GM15510 (cell line): Measurements from ENCODE around the gene PDZD4.

Experiments used
- POLR2A ChIP-seq: IDR thresholded peaks from 3 replicates; pipeline ENCODE4 v1.6.1; 2011; ENCODE audit warnings: borderline replicate concordance; ENCODE audit not compliant: insufficient read length; ENCODE audit errors: extremely low read depth

The PDZD4 gene

DNA sequence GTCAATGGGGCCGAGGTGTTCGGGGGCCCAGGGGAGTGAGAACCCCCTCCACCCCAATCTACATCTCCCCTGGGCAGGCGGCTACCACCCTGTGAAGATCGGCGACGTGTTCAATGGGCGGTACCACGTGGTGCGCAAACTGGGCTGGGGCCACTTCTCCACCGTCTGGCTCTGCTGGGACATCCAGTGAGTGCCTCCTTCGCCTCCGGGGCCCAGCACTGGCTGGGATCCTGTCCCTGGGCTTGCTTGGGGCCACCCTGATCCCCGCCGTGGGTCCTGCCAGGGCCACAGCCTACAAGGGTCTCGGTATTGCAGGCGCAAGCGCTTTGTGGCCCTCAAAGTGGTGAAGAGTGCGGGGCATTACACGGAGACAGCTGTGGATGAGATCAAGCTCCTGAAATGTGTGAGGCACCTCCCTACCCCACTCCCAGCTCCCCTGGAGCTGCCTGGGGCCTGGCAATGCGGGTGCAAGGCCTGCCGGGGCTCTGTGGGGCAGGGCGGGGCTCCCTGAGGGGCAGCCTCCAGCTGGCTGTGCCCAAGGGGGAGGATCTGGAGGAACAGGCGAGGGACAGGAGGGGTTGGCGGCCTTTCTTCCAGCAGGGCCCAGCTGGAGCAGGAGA, 48.8 kb downstream of the PDZD4 start:
- no peak for TF ChIP-seq POLR2A

DNA sequence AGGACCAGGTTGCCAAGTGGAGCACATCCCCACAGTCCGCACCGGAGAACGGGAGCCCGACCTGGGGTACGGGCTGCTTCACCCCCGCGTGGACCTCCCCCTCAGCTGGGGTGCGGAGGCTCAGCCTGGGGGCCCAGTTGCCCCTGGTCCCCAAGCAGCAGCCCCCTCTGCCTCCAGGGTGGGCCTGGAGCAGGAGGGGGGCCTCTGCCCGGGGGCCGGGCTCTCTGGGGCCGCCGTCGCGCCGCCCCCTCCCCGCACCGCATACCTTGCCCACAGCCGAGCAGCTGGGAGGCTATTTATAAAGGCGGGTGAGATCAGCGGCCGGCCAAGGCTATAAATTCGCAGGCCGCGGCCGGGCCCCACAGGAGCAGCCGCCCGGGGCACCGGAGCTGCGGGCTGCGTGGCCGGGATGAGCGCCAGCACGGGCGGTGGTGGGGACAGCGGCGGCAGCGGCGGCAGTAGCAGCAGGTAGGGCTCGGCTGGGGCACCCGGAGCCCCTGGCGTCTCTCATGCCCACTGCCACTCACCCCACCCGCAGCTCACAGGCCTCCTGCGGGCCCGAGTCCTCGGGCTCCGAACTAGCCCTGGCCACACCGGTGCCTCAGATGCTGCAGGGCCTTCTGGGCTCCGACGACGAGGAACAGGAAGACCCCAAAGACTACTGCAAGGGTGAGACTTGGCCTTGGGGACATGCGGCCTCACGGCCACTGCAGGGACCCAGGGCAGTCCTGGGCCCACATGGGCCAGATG, 49.5 kb downstream of the PDZD4 start, which contains the start of gene SRPK3:
Gene SRPK3 (plus strand): TSS at position 364 of the 750 bp plus-strand sequence. CDS start 46 bp downstream, at position 410.
- no peak for TF ChIP-seq POLR2A

DNA sequence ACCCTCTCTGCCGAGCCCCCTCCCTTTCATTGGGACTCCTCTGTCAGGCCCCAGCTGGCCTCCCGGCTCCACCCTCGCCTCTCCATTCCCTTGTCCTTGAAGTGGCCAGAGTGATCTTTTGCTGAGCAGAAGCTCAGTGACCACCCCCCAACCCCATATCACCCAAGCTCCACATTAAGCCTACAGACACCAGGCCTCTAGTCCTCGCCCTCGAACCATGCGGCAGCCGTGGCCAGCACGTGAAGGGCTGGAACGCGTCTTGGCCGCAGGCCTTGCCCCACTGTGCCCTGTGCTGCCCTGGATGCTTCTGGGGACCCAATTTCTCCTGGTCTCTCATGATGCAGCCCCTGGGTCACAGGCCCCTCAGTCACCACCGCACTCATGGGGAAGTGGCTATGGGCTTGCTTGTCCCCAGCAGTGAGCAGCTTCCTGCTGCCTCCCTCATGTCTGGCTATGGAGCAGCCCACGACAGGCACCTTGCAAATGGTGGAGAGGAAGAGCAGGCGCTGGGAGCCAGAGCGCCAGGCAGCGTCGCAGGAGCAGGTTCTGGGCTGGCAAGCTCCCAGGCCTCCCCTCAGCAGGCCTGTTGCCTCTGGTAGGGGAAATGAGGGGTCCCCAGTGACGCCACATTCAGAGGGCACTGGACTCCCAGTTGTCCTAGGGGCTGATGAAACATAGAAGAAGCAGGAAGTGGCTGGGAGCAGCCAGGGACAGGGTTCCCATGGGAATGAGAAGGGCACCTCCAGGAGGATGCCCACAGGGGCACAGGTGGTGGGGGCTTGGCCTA, 50.3 kb downstream of the PDZD4 start:
- no peak for TF ChIP-seq POLR2A

DNA sequence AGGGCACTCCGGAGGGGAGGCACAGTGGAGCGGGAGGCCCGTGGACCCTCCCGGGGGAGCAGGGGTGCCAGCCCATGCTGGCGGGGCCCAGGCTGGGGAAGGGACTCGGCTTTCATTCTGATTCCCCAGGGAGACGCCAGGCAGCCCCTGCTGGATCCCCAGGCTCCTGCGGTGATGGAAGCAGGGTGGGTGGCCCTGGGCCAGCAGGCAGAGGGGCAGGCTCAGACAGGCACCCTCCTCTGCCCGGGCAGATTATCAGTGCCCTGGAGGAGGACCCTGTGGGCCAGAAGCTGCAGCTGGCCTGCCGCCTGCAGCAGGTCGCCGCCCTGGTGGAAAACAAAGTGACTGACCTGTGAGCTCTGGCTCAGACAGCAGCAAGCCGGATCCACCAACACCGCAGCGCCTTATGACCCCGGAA, 51.7 kb downstream of the PDZD4 start:
- no peak for TF ChIP-seq POLR2A

DNA sequence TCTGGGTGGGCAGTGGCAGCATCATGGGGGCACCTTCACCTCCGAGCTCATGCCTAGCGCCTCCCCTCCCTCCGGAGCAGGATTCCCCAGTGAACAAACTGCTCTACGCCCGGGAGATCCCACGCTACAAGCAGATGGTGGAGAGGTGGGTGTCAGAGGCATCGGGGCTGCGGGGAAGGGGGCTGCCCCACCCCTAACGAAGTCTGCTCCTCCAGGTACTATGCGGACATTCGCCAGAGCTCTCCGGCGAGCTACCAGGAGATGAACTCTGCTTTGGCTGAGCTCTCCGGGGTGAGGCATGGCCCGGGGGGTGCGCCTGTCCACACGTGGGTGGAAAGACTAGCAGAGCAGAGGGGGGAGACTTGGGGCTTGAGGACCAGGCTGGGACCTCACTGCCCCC, 52.2 kb downstream of the PDZD4 start:
- no peak for TF ChIP-seq POLR2A

DNA sequence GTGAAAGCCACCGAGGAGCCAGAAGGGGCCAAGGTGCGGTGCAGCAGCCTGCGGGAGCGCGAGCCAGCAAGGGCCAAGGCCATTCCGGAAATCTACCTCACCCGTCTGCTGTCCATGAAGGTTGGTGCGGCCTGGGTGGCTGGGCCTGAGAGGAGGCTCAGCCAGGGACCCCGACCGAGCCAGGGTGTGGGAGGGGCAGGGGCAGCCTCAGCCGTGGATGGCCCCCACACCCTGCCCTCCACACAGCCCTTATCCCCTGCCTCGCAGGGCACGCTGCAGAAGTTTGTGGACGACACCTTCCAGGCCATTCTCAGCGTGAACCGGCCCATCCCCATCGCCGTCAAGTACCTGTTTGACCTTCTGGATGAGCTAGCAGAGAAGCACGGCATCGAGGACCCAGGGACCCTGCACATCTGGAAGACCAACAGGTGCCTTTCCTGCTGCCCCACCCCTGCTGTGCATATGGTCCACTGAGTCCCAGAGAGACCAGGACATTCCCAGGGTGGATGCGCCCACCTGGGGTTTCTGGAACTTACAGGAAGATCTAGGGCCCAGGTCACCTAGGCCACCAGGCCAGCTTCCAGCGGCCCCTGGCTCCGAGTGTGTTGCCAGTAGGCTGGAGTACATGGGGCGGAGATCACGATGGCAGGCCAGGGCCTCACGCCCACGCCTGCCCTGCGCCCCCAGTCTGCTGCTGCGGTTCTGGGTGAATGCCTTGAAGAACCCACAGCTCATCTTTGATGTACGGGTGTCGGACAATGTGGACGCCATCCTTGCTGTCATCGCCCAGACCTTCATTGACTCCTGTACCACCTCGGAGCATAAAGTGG, 52.9 kb downstream of the PDZD4 start:
- no peak for TF ChIP-seq POLR2A

DNA sequence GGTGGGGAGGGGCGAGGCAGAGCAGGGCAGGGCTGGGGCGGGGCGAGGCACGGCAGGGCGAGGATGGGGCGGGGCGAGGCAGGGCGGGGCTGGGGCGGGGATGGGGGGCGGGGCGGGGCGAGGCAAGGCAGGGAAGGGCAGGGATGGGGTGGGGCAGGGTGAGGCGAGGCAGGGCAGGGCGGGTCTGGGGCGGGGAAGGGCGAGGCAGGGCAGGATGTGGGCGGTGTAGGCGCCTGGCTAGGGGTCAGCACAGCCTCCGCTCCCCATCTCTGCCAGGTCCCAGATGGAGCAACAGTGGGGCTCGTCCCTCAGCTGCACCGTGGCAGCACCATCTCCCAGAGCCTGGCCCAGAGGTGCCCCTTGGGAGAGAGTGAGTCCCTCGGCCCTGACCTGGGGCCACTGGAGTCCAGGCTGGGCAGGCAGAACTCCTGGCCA, 53.7 kb downstream of the PDZD4 start:
- no peak for TF ChIP-seq POLR2A

DNA sequence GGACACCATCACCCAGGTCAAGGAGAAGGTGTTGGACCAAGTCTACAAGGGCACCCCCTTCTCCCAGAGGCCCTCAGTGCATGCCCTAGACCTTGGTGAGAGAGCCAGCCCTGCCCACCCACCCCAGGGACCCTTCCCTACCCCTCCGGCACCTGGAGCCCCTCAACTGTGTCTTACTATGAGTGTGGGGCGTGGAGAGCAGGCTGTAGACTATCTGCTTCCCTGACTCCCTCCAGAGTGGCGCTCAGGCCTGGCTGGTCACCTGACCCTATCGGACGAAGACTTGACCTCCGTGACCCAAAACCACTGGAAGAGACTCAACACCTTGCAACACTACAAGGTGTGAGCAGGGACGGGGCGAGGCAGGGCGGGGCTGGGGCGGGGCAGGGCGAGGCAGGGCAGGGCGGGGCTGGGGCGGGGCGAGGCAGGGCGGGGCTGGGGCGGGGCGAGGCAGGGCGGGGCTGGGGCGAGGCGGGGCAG, 54.2 kb downstream of the PDZD4 start:
- no peak for TF ChIP-seq POLR2A

DNA sequence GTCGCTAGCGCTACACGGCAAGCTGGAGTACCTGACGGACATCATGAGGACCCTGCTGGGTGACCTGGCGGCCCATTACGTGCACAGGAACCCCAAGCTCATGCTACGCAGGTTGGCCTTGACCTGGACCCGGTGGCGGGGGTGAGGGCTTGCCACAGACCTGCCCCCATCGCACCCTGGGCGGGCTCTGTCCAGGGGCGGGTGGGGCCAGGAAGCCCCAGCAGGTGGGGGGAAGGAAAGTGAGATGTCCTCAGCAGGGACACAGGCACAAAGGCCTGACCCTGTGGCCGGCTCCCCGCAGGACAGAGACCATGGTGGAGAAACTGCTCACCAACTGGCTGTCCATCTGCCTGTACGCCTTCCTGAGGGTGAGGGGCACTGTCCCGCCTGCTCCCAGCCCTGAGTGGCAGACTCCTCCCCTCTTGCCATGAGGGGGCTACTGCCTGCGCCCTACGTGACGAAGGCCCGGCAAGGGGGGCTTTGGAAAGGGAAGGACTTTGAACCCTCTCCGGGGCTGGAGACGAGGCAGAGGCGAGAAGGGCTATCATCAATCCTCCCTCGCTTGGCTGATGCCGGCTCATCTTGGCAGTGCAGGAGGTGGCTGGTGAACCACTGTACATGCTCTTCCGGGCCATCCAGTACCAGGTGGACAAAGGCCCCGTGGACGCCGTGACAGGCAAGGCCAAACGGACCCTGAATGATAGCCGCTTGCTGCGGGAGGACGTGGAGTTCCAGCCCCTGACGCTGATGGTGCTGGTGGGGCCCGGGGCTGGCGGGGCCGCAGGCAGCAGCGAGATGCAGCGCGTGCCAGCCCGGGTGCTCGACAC, 54.8 kb downstream of the PDZD4 start:
- TF ChIP-seq POLR2A: no peak

DNA sequence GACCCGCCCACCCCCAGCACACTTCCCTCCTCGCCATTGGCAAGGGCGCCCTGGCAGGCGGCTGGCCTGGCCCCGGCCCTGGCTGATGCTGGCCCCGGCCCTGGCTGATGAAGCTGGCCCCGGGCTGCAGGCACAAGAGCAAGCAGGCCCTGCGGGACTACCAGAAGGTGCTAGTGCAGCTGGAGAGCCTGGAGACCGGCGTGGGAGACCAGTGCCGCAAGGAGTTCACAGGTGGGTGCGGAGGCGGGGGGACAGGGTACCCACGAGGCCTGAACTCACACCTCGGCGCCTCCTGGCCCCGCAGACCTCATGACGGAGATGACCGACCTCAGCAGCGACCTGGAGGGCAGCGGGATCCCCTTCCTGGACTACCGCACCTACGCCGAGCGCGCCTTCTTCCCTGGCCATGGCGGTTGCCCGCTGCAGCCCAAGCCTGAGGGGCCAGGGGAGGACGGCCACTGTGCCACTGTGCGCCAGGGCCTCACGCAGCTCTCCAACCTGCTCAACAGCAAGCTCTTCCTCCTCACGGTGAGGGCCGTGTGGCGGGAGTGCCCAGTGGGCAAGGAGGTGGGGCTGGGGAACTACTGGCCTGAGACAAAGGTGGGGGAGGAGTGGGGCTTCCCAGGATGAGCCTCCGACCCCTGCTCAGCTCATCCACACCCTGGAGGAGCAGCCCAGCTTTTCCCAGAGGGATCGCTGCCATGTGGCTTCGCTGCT, 55.6 kb downstream of the PDZD4 start:
- TF ChIP-seq POLR2A: no peak

DNA sequence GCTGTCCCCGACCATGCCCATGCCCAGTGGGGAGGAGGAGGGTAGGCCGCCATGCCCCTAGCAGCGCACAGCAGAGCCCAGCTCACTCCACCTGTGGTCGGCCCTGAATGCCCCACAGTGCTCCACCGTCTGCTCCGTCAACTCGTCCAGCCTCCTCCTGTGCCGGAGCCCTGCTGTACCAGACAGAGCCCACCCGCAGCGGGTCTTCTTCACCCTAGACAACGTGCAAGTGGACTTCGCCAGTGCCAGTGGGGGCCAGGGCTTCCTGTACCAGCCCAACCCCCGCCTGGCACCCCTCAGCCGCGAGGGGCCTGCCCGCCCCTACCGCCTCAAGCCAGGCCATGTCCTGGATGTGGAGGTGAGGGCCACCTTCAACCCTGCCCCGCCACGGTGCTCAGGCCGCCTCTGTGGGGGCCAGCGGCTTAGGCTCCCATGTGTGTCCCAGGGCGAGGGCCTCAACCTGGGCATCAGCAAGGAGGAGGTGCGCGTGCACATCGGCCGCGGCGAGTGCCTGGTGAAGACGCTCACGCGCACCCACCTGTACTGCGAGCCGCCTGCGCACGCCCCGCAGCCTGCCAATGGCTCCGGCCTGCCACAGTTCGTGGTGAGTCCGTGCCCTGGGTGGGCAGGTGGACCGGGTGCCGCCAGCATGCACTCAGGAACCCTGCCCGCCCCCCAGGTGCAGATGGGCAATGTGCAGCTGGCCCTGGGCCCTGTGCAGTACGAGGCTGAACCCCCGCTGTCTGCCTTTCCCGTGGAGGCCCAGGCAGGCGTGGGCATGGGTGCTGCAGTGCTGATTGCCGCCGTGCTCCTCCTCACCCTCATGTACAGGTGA, 56.4 kb downstream of the PDZD4 start:
- no peak for TF ChIP-seq POLR2A

DNA sequence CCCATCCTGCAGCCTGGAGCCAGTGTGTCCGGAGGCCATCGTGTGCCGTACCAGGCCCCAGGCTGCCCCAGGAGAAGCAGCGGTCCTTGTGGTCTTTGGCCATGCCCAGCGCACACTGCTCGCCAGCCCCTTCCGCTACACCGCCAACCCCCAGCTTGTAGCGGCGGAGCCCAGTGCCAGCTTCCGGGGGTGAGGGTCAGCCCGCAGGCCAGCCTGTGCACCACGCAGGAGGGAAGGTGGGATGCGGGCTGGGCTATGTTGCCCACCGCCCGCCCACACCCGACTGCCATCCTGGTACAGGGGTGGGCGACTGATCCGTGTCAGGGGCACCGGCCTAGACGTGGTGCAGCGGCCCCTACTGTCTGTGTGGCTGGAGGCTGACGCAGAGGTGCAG, 57.1 kb downstream of the PDZD4 start:
- no peak for TF ChIP-seq POLR2A

DNA sequence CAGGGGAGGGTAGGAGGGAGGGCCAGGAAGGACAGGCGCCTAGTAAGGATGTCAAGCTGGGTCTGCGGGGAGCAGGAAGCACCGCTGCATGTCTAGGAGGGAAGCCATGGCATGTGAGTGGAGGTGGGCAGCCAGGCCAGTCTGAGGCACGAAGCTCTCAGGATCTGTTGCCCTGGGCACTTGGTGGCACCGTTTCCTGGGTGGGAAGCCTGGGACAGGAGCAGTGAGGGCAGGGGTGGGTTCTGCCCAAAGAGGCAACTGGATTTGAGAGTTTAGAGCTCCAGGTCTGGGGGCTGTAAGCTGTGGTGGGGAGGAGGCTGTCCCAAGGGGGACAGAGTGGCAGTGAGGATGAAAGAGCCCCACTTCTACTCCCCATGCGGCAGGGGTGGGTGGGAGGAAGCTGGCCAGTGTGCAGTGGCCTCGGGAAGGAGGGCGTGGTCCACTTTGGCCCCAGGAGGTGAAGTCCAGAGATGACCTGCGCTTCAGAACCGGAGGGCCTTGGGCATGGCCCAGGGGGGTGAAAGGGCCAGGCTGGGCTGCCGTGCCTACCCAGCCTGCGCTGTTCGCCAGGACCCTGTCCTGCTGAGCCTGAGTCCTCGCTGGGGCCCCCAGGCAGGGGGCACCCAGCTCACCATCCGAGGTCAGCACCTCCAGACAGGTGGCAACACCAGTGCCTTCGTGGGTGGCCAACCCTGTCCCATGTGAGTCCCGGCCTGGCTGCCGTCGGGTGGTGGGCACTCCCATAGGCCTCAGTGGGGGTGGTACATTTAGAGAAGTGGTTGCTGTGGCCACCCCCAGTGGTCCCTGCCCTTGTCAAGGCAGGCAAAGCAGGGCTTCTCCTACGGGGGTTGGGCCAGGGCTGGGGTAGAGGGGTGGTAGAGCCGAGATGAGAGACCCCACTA, 57.8 kb downstream of the PDZD4 start:
- no peak for TF ChIP-seq POLR2A
